Body of pancreas (tissue), 4 donors: ENCODE results near the gene CADPS. TPM values are rescaled to one million over a fixed set of nuclear protein-coding genes. Genes with fewer than 3 reads are reported as not detected.

ENCODE experiments used
- ATAC-seq: fragments of 150-250 bp; one replicate; pipeline ENCODE4 v1.9.1; 2016
- DNase-seq, 4 donors: peaks; one replicate each; pipeline ENCODE4 v3.0.0-alpha.2; 2019
- H3K27ac ChIP-seq, 4 donors: fragments of 200-600 bp; sonication (generic); 1 replicate in 3 of 4; 2 replicates in 1 of 4; pipeline versions ENCODE4 v1.5.1 to v1.6.1; 2016 to 2019; ENCODE audit warnings: mild to moderate bottlenecking in 1 of 4, mixed read lengths in 1 of 4, moderate library complexity in 1 of 4
- H3K27me3 ChIP-seq, 2 donors: fragments of 200-600 bp; sonication (generic); one replicate each; pipeline ENCODE4 v1.6.0; 2016; ENCODE audit warnings: mild to moderate bottlenecking in 1 of 2
- H3K36me3 ChIP-seq, 2 donors: fragments of 200-600 bp; sonication (generic); replicated peaks in 1 of 2; 2 replicates each; pipeline ENCODE4 v1.5.1; 2016; ENCODE audit warnings: low read depth in 2 of 2; ENCODE audit not compliant: insufficient read depth in 1 of 2
- H3K4me1 ChIP-seq: fragments of 200-600 bp; sonication (generic); one replicate; pipeline ENCODE4 v1.6.0; 2016
- H3K4me3 ChIP-seq, 2 donors: fragments of 200-600 bp; sonication (generic); 1 replicate in 1 of 2; 2 replicates in 1 of 2; pipeline ENCODE4 v1.5.1; 2016 to 2019
- H3K9me3 ChIP-seq, 3 donors: fragments of 200-600 bp; sonication (generic); 1 replicate in 2 of 3; 2 replicates in 1 of 3; pipeline ENCODE4 v1.5.1; 2016
- POLR2A ChIP-seq, 3 donors: fragments of 450-650 bp; IDR thresholded peaks; one replicate each; pipeline ENCODE4 v1.6.1; 2016; ENCODE audit warnings: antibody characterized with exemption in 3 of 3, mild to moderate bottlenecking in 2 of 3
- WGBS, 2 donors: methylation state at CpG; one replicate each; pipeline ENCODE4 v1.1.5; 2017; 5-methylcytosine and 5-hydroxymethylcytosine counted together
- intact Hi-C: fragments of 100-400 bp; cut with DNase I; formaldehyde crosslinking; loops from one replicate; pipeline ENCODE4 v1.15.1; 2023
- total RNA-seq, 2 donors: library from RNA; depleted of rRNA; stranded (reverse); fragments of >200 nt; gene quantifications; one replicate each; pipeline ENCODE4 v1.1.0, GENCODE V29; 2016
- TF ChIP-seq, protein P1 (sequence below), 7 experiments: fragments of 450-650 bp in 4 of 7; fragments of 200-600 bp in 3 of 7; sonication (generic) in 3 of 7; IDR thresholded peaks; one replicate each; pipeline ENCODE4 v1.5.1; 2016 to 2019; ENCODE audit warnings: antibody characterized with exemption in 7 of 7

CADPS gene
- total RNA-seq, 2 donors from 2014 or later: 22.1 to 67.6 TPM

- H3K4me3 ChIP-seq: no peak overlapping the region
- intact Hi-C loops: no loop called here
- no peak overlapping the region for H3K27ac ChIP-seq
- H3K9me3 ChIP-seq: no peaks in the 10 kb centered on the region
- no peaks in the 10 kb centered on the region for H3K4me1 ChIP-seq
- H3K36me3 ChIP-seq: no peaks in the 10 kb centered on the region
- ATAC-seq (peak; percentile 80), DNase-seq (peak; percentile 68 to 79 (median 77))
- no peaks in the 10 kb centered on the region for H3K27me3 ChIP-seq
- WGBS, 2 donors: 6 to 15% methylated on average over 10 of the region's 10 CpGs
- no peak for TF ChIP-seq POLR2A (IDR thresholded peaks at IDR 0.05)
- TF ChIP-seq, protein P1, sequence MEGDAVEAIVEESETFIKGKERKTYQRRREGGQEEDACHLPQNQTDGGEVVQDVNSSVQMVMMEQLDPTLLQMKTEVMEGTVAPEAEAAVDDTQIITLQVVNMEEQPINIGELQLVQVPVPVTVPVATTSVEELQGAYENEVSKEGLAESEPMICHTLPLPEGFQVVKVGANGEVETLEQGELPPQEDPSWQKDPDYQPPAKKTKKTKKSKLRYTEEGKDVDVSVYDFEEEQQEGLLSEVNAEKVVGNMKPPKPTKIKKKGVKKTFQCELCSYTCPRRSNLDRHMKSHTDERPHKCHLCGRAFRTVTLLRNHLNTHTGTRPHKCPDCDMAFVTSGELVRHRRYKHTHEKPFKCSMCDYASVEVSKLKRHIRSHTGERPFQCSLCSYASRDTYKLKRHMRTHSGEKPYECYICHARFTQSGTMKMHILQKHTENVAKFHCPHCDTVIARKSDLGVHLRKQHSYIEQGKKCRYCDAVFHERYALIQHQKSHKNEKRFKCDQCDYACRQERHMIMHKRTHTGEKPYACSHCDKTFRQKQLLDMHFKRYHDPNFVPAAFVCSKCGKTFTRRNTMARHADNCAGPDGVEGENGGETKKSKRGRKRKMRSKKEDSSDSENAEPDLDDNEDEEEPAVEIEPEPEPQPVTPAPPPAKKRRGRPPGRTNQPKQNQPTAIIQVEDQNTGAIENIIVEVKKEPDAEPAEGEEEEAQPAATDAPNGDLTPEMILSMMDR (IDR thresholded peaks at IDR 0.05): peak; percentile 24 to 86 (median 64)
These were observed 209.4 kb downstream of the CADPS start for GRCh38 chr3:62665627-62666437.

- Histone ChIP-seq H3K27ac (no peak overlapping the region), H3K4me1 (no peaks in the 10 kb centered on the region), H3K36me3 (no peaks in the 10 kb centered on the region), H3K27me3 (no peaks in the 10 kb centered on the region), H3K4me3 (no peak overlapping the region), H3K9me3 (no peaks in the 10 kb centered on the region)
- ATAC-seq: no peak
- TF ChIP-seq, protein P1 (IDR thresholded peaks at IDR 0.05): no peak
- TF ChIP-seq POLR2A (IDR thresholded peaks at IDR 0.05): no peak
- peak in 1 of 4 donors; percentile 29 for DNase-seq
- intact Hi-C loops: no loop called here
- 50 to 53% methylated on average over 6 of the region's 6 CpGs for WGBS, 2 donors
These were observed 212.5 kb downstream of the CADPS start for GRCh38 chr3:62662677-62663076.

- Histone ChIP-seq H3K27me3 (no peaks in the 10 kb centered on the region), H3K9me3 (no peaks in the 10 kb centered on the region), H3K36me3 (no peaks in the 10 kb centered on the region), H3K4me1 (no peaks in the 10 kb centered on the region), H3K27ac (no peak overlapping the region), H3K4me3 (no peak overlapping the region)
- intact Hi-C loops: no loop called here
- no peak for ATAC-seq
- WGBS, 2 donors: 58 to 68% methylated on average over 4 of the region's 4 CpGs
- TF ChIP-seq POLR2A (IDR thresholded peaks at IDR 0.05): no peak
- no peak for DNase-seq
These were observed 215.6 kb downstream of the CADPS start for GRCh38 chr3:62659660-62660059.

DNA sequence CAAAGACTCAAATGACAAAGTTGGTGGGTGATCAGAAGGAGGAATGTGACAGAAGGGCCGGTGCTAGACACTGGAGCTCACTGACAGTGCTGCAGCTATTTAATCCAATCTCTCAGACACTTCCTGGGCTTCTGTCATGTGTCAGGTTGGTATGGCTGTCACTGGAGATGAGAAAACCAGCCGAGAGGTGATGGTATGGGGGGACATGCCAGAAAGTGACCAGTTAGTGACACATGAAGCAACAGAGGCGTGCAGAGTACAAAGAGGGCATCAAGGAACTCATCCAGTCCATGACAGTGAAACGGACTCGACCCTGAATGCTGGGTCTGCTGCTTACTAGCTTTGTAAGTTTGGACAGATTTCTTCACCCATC, 219.5 kb downstream of the CADPS start:
- ATAC-seq: no peak
- TF ChIP-seq, protein P1 (IDR thresholded peaks at IDR 0.05): no peak
- no peak for TF ChIP-seq POLR2A (IDR thresholded peaks at IDR 0.05)
- no peaks in the 10 kb centered on the region for H3K27me3 ChIP-seq
- no peak overlapping the region for H3K4me3 ChIP-seq
- H3K36me3 ChIP-seq: no peaks in the 10 kb centered on the region
- DNase-seq: no peak
- H3K27ac ChIP-seq: no peak overlapping the region
- no peaks in the 10 kb centered on the region for H3K9me3 ChIP-seq
- WGBS, 2 donors: 63 to 67% methylated on average over 5 of the region's 5 CpGs
- H3K4me1 ChIP-seq: no peaks in the 10 kb centered on the region
- intact Hi-C loops: no loop called here

DNA sequence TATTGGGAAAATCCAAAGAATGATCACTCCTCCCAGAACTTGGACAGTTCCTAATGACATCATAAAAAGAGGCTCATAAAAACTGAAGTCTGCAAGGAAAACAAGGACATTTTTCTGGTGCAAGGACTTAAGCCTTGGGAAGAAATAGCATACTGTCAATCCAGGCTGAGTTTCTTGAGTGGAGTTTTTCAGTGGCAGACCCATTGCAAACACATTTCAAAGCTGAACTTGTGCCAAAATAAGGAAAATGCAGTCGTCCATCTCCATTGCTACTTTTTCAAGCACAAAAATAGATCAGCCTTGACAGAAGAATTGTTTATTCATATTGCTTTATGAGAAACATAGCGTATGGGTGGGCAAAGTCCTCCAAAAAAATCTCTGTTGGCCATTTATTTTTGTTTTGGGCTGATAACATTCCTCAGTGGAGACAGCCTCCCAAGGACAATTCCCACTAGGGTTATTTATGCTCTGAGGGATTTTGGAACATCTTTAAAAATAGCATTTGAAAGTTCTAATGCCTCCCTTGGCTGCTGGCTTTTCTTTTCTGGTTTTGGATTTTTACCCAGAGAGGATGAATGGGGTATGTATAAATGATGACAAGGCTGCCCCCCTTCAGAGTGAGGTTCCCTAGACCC, 220.0 kb downstream of the CADPS start:
- no peaks in the 10 kb centered on the region for H3K9me3 ChIP-seq
- DNase-seq (no peak), ATAC-seq (no peak)
- no peak for TF ChIP-seq POLR2A (IDR thresholded peaks at IDR 0.05)
- TF ChIP-seq, protein P1 (IDR thresholded peaks at IDR 0.05): no peak
- H3K27ac ChIP-seq: no peak overlapping the region
- intact Hi-C loops: no loop called here
- no peaks in the 10 kb centered on the region for H3K27me3 ChIP-seq
- no peak overlapping the region for H3K4me3 ChIP-seq
- 31 to 36% methylated on average over 2 of the region's 2 CpGs for WGBS, 2 donors
- H3K4me1 ChIP-seq: no peaks in the 10 kb centered on the region
- H3K36me3 ChIP-seq: no peaks in the 10 kb centered on the region
